SK-N-SH treated with all-trans-retinoic acid at 6 μM for 48 hours (cell line): Measurements from ENCODE around the gene NHLH2.

Experiments
- ATAC-seq: fragments of 200-7000 bp; cut with Tn5 transposase; 3 replicates; pipeline ENCODE4 v1.9.1; 2020; ENCODE audit warnings: mild to moderate bottlenecking, moderate library complexity
- ARNTL ChIP-seq: fragments of 450-650 bp; formaldehyde crosslinking; IDR thresholded peaks from 2 replicates; pipeline ENCODE4 v1.5.0; 2020; ENCODE audit warnings: low read depth, mild to moderate bottlenecking, moderate library complexity, borderline replicate concordance
- BACH2 ChIP-seq: fragments of 250-450 bp; sonication (Bioruptor Pico); IDR thresholded peaks from 2 replicates; pipeline ENCODE4 v1.9.0; 2021; ENCODE audit warnings: mild to moderate bottlenecking, borderline replicate concordance
- CREB5 ChIP-seq: fragments of 250-450 bp; sonication (Bioruptor Pico); IDR thresholded peaks from 2 replicates; pipeline ENCODE4 v1.5.1; 2020; ENCODE audit warnings: low read depth, mild to moderate bottlenecking, moderate library complexity
- CSDC2 ChIP-seq: fragments of 250-450 bp; sonication (Bioruptor Pico); IDR thresholded peaks from 2 replicates; pipeline ENCODE4 v1.5.0; 2020; ENCODE audit warnings: mild to moderate bottlenecking, moderate library complexity
- CSRNP3 ChIP-seq: fragments of 250-450 bp; sonication (Bioruptor Pico); IDR thresholded peaks from 2 replicates; pipeline ENCODE4 v1.5.1; 2021; ENCODE audit warnings: mild to moderate bottlenecking, moderate library complexity
- ESRRG ChIP-seq: fragments of 250-450 bp; sonication (Bioruptor Pico); IDR thresholded peaks from 2 replicates; pipeline ENCODE4 v1.6.1; 2021; ENCODE audit warnings: mild to moderate bottlenecking
- PATZ1 ChIP-seq: fragments of 250-450 bp; sonication (Bioruptor Pico); IDR thresholded peaks from 2 replicates; pipeline ENCODE4 v1.8.0; 2020; ENCODE audit warnings: mild to moderate bottlenecking, moderate library complexity, borderline replicate concordance
- POU6F1 ChIP-seq: fragments of 250-450 bp; sonication (Bioruptor Pico); IDR thresholded peaks from 2 replicates; pipeline ENCODE4 v1.8.0; 2021; ENCODE audit warnings: low read depth, mild to moderate bottlenecking, moderate library complexity, borderline replicate concordance
- PPARA ChIP-seq: fragments of 250-450 bp; sonication (Bioruptor Pico); IDR thresholded peaks from 2 replicates; pipeline ENCODE4 v1.5.0; 2020; ENCODE audit warnings: mild to moderate bottlenecking, borderline replicate concordance
- RARB ChIP-seq: fragments of 250-450 bp; sonication (Bioruptor Pico); IDR thresholded peaks from 2 replicates; pipeline ENCODE4 v1.8.0; 2021; ENCODE audit warnings: mild to moderate bottlenecking, moderate library complexity
- SNAI2 ChIP-seq: fragments of 250-450 bp; sonication (Bioruptor Pico); IDR thresholded peaks from 2 replicates; pipeline ENCODE4 v1.5.0; 2020; ENCODE audit warnings: mild to moderate bottlenecking, moderate library complexity
- TCF4 ChIP-seq: fragments of 250-450 bp; sonication (Bioruptor Pico); IDR thresholded peaks from 2 replicates; pipeline ENCODE4 v1.8.0; 2021; ENCODE audit warnings: mild to moderate bottlenecking, moderate library complexity, borderline replicate concordance
- TOX ChIP-seq: fragments of 250-450 bp; sonication (Bioruptor Pico); IDR thresholded peaks from 2 replicates; pipeline ENCODE4 v1.8.0; 2021; ENCODE audit warnings: mild to moderate bottlenecking, moderate library complexity, borderline replicate concordance
- TSHZ2 ChIP-seq: fragments of 250-450 bp; sonication (Bioruptor Pico); IDR thresholded peaks from 2 replicates; pipeline ENCODE4 v1.5.0; 2020; ENCODE audit warnings: mild to moderate bottlenecking, moderate library complexity
- ZC3H10 ChIP-seq: fragments of 250-450 bp; sonication (Bioruptor Pico); IDR thresholded peaks from 2 replicates; pipeline ENCODE4 v1.5.1; 2021; ENCODE audit warnings: mild to moderate bottlenecking, moderate library complexity
- ZFP30 ChIP-seq: fragments of 450-650 bp; formaldehyde crosslinking; IDR thresholded peaks from 2 replicates; pipeline ENCODE4 v1.5.0; 2022; ENCODE audit warnings: mild to moderate bottlenecking, moderate library complexity
- ZNF565 ChIP-seq: fragments of 450-650 bp; formaldehyde crosslinking; conservative IDR thresholded peaks from 2 replicates; pipeline ENCODE4 v1.5.0; 2020; ENCODE audit warnings: low read depth, mild to moderate bottlenecking, moderate library complexity
- ZNF70 ChIP-seq: fragments of 450-650 bp; formaldehyde crosslinking; IDR thresholded peaks from 2 replicates; pipeline ENCODE4 v1.5.0; 2020; ENCODE audit warnings: mild to moderate bottlenecking, moderate library complexity
- ZNF8 ChIP-seq: fragments of 450-650 bp; formaldehyde crosslinking; IDR thresholded peaks from 2 replicates; pipeline ENCODE4 v1.5.0; 2020; ENCODE audit warnings: mild to moderate bottlenecking, moderate library complexity

The NHLH2 gene

GRCh38 chr1:115832651-115833050, 8.3 kb downstream of the NHLH2 start (continued):
- TF ChIP-seq CSRNP3 (CRISPR knock-in tag) = no peak
- no peak for TF ChIP-seq ESRRG

GRCh38 chr1:115830963-115831362, 10.0 kb downstream of the NHLH2 start:
- TF ChIP-seq ZNF8 (CRISPR knock-in tag) = no peak
- TF ChIP-seq ESRRG = no peak
- no peak for TF ChIP-seq PPARA (CRISPR knock-in tag)
- no peak for TF ChIP-seq ZFP30 (CRISPR knock-in tag)
- ATAC-seq = no peak

GRCh38 chr1:115829947-115830346, 11.0 kb downstream of the NHLH2 start:
- TF ChIP-seq CREB5 (no peak), ZNF70 (CRISPR knock-in tag) (no peak), TOX (CRISPR knock-in tag) (no peak), ZNF565 (CRISPR knock-in tag) (no peak), CSDC2 (CRISPR knock-in tag) (no peak), PATZ1 (CRISPR knock-in tag) (no peak), PPARA (CRISPR knock-in tag) (no peak), ZFP30 (CRISPR knock-in tag) (no peak), BACH2 (CRISPR knock-in tag) (no peak), ZNF8 (CRISPR knock-in tag) (no peak), ARNTL (CRISPR knock-in tag) (no peak), ZC3H10 (CRISPR knock-in tag) (no peak), TSHZ2 (no peak), RARB (no peak), TCF4 (no peak), SNAI2 (CRISPR knock-in tag) (no peak)
- ATAC-seq = no peak; the same call in 2 of the 3 replicates

GRCh38 chr1:115829023-115829674, 11.8 kb downstream of the NHLH2 start:
- ATAC-seq = peak; percentile 74
- TF ChIP-seq ARNTL (CRISPR knock-in tag) = no peak
- TF ChIP-seq TCF4 = no peak
- no peak for TF ChIP-seq ZFP30 (CRISPR knock-in tag)
- TF ChIP-seq PATZ1 (CRISPR knock-in tag) = no peak
- no peak for TF ChIP-seq BACH2 (CRISPR knock-in tag)
- TF ChIP-seq TSHZ2 = no peak
- TF ChIP-seq ZNF565 (CRISPR knock-in tag) = no peak
- no peak for TF ChIP-seq CREB5
- TF ChIP-seq CSDC2 (CRISPR knock-in tag) = no peak
- no peak for TF ChIP-seq POU6F1 (CRISPR knock-in tag)
